HG02610 (cell line): ENCODE results near the gene TMEM255B.
"Not testable (repeated sequence)": the region's sequence is repeated elsewhere in the genome, so short reads cannot be mapped to it uniquely, and the experiment has no call there.

Source experiments
- ATAC-seq: cut with Tn5 transposase; IDR thresholded peaks from one replicate; pipeline ENCODE4 v1.9.1; 2021; ENCODE audit warnings: mild to moderate bottlenecking, moderate library complexity; ENCODE audit not compliant: unreplicated experiment

TMEM255B gene

GRCh38 chr13:113815151-113816058 is 56.4 kb downstream of the TMEM255B start:
- no peak for ATAC-seq

GRCh38 chr13:113816254-113816929 is 57.4 kb downstream of the TMEM255B start:
- ATAC-seq = no peak

- no peak for ATAC-seq
Measured at GRCh38 chr13:113816946-113817859, 58.2 kb downstream of the TMEM255B start.

- no peak for ATAC-seq
Measured at GRCh38 chr13:113817860-113818691, 59.0 kb downstream of the TMEM255B start.

- no peak for ATAC-seq
Measured at GRCh38 chr13:113818700-113819295, 59.8 kb downstream of the TMEM255B start.

- no peak for ATAC-seq
Measured at GRCh38 chr13:113819341-113819730, 60.3 kb downstream of the TMEM255B start.

GRCh38 chr13:113819731-113820715 is 61.0 kb downstream of the TMEM255B start:
- ATAC-seq = no peak

- ATAC-seq = no peak
Measured at GRCh38 chr13:113820813-113821651, 62.0 kb downstream of the TMEM255B start.

- ATAC-seq = no peak
Measured at GRCh38 chr13:113821847-113822246, 62.8 kb downstream of the TMEM255B start.

- ATAC-seq = no peak
Measured at GRCh38 chr13:113822266-113822665, 63.2 kb downstream of the TMEM255B start.

GRCh38 chr13:113822956-113823744 is 64.1 kb downstream of the TMEM255B start:
- ATAC-seq = no peak

- no peak for ATAC-seq
Measured at GRCh38 chr13:113823771-113824170, 64.7 kb downstream of the TMEM255B start.

GRCh38 chr13:113825841-113826240 is 66.8 kb downstream of the TMEM255B start:
- ATAC-seq = no peak

GRCh38 chr13:113826446-113826845 is 67.4 kb downstream of the TMEM255B start:
- not testable (repeated sequence) for ATAC-seq

- ATAC-seq = no peak
Measured at GRCh38 chr13:113827021-113827420, 68.0 kb downstream of the TMEM255B start.

GRCh38 chr13:113828282-113828825 is 69.3 kb downstream of the TMEM255B start:
- no peak for ATAC-seq
